GM21423 (cell line): Measurements from ENCODE around the gene C1QTNF4.

Experiments used
- ATAC-seq: cut with Tn5 transposase; IDR thresholded peaks from one replicate; pipeline ENCODE4 v1.9.1; 2021; ENCODE audit warnings: mild to moderate bottlenecking, moderate library complexity; ENCODE audit not compliant: unreplicated experiment

Gene C1QTNF4

DNA sequence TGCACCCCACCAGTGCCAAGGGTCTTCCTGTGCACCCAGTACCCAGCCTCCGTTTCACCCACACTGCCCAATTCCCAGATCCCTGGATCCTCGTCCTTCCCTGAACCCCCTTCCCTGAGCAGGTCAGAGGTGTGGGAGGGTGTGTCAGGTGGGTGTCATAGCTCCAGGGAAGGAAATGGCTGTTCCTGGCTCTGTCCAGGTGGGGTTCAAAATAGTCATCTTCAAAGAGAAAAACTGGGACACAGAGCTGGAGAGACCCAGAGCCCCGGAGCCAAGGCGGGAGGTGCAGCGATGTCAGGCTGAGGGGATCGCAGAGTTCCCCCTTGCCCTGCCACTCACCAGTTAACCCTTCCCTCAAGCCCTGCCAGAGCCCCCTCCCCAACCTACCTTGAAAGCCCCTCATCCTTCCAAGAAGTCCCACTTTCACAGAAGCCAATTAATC is 698 bp downstream of the C1QTNF4 start:
- no peak for ATAC-seq

- no peak for ATAC-seq
Observed at GRCh38 chr11:47592970-47593369, 1.2 kb downstream of the C1QTNF4 start.

- no peak for ATAC-seq
Observed at GRCh38 chr11:47592251-47592650, 2.0 kb downstream of the C1QTNF4 start.

GRCh38 chr11:47591764-47592163 is 2.4 kb downstream of the C1QTNF4 start:
- peak; percentile 43 for ATAC-seq

- ATAC-seq = no peak
Observed at GRCh38 chr11:47589977-47590861, 4.0 kb downstream of the C1QTNF4 start.

DNA sequence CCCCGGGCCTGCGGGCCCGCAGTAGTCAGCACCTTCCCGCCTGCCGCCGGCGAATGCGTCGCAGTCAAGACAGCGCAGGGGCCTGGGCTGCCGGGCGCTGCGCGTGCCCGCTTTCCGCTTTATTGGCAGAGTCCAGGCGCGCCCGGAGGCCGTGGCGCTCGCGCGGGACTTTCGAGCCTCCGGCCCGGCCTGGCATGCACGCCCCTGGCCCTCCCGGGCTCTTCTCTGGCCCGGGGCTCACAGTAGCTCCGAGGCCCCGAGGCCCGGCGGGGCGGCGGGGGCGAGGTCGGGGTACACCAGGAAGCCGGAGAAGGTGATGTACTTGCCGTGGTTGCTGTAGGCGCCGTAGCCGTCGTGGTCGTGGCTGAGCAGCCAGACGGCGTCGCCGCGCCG is 4.6 kb downstream of the C1QTNF4 start:
- no peak for ATAC-seq

DNA sequence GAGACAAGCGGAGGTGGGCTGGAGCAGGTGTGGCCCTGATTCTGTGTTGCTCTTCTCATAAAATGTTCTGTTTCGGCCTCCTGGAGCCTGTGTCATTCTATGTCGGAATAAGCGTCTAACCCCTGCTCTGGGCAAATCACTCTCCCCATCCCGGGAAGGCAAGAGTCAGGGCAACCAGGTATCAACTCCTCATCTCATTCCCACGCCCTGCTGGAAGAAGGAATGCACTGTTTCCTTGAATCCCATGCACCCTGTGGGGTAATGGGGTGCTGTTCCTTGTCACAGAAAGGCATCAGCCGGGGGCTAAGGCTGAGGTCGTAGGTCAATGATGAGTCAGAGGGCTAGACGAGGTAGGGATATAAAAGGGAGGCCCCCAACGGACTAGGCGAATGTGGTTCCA is 5.1 kb downstream of the C1QTNF4 start:
- no peak for ATAC-seq

GRCh38 chr11:47587723-47588326 is 6.4 kb downstream of the C1QTNF4 start:
- no peak for ATAC-seq

DNA sequence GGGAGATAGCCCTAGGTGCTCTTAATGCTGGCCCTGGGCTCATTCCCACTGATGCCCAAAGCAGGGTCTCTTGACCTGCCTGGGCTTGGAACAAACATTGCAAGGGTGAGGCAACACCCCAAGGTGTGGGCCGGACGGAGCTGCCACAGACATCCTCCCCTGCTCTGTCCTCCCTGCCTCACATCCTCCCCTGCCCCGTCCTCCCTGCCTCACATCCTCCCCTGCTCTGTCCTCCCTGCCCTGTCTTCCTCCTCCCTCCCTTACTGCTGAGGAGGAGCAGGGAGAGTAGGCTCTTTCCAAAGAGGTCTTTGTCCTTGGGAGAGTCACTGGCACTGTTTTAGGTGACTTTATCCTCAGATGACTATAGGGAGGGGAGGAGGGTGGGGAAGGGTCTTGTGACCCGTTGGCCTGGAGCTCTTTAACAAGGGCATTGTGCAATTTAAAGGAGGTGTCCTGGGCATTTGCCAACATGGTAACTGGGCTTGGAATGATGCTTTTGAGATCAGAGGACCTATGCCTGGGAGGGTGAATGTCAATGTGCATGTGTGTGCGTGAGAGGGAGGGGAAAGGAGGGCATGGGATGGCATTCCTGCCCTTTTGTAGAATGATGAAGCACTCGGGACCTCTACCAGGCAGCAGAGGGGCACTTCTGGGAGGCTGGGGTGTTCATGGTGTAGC is 7.0 kb downstream of the C1QTNF4 start:
- ATAC-seq = no peak

DNA sequence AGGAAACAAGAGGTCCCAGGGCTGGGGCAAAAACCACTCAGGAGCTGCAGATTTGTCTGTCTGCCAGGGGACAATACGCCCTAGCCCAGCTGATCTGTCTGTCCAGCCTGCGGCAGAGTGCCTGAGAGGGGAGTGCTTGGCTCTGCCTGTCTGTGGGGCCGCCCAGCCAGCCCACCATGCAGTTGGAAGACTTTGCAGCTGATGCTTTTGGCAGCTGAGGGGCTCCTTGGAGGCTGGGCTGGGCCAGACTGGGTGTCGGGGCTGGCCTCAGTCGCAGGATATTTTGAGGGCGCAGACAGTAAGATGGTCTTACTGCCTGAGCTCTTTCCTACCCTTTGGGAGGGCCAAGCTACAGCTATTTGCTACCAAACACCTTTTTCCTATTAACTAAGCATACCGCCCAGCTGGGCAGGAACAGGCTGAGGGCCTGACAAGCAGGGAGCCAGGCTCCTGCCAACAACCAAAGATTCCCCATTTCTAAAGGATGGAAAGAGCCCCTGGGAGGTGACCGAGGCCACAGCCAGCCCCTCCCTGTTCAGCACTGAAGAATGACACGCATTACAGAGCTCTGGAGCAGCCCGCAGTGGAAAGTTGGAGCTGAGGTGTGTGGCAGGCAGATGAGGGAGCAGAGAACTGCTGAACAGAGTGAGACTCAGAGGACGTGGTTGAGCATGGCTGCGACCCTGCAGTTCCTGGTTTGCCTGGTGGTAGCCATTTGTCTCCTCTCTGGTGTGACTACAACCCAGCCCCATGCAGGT is 7.9 kb downstream of the C1QTNF4 start, which contains the start of gene FAM180B:
FAM180B (plus strand) TSS at position 581 of the 758 bp plus-strand sequence; CDS start at position 672, 91 bp downstream.
- no peak for ATAC-seq

- ATAC-seq = no peak
Observed at GRCh38 chr11:47583844-47584243, 10.4 kb downstream of the C1QTNF4 start.

DNA sequence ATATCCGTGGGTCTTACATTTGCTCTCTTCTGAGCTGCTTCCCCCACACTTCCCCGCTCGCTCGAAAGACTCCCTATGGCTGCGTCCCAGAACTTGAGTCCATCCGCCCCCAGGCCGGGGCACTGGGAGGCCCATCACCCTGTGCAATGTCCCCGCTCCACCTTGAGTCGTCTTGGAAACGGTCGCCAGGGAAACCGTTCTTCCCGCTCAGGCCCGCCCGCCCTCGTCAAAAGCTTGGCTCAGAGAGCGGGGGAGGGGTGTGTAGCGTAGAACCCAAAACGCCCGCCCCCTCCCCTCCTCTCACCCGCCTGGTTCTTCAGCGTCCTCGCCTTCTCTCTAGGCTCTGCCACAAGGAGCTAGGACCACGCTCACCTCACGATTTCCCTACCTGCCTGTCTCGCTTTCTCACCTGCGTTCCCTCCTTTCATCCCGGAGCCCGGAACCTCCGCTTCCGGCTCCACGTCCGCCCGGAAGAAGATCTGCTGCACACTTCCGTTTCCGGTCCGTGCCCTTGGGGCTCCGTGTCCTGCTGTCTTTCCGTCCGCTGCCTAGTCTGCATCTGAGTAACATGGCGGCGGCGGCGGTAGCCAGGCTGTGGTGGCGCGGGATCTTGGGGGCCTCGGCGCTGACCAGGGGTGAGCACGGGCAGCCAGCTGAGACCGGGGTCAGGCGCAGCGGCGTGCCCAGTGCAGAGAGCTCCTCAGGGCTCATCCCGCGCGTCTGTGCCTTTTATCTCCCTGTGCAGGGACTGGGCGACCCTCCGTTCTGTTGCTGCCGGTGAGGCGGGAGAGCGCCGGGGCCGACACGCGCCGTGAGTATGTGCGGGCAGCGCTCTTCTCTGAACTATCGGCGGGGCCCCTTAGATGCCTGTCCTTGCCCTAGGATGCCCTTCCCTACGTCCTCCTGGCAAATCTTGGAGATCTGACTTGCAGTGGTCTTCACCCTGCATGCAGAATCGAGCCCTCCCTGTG is 15.4 kb downstream of the C1QTNF4 start, which contains the start of the genes KBTBD4 and NDUFS3:
KBTBD4 (minus strand) TSS at position 447 of the 971 bp plus-strand sequence; CDS start at position 428, 19 bp downstream.
NDUFS3 (plus strand) TSS at position 551 of the 971 bp plus-strand sequence; CDS start at position 569, 18 bp downstream.
- ATAC-seq = peak; percentile 92

DNA sequence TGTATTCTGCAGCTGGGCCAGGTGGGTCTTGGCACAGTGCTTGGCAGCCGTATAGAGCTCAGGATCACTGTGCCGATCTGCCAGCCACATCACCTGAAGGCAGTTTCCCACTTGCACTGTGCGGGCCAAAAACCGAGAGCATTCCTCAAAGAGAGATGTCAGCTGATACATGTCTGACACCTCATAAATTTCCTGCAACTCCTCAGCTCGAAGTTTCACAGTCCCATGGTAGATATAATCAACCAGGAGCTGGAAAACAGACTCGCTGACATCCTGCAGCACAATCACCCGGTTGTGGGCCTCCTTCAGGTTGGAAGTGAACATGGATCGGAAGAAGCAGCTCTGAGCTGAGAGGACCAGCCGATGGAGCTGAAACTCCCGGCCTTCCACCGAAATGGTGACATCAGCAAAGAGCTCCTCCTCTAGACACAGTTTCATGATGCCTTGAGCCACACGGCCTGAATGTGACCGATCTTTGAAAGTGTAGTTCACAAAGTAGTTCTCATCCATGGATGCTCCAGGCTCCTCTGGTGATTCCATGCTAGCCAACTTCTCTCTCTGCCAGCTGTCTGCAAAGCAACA is 16.7 kb downstream of the C1QTNF4 start:
- ATAC-seq = no peak

GRCh38 chr11:47573321-47573720 is 20.9 kb downstream of the C1QTNF4 start:
- no peak for ATAC-seq

- no peak for ATAC-seq
Observed at GRCh38 chr11:47572715-47573255, 21.4 kb downstream of the C1QTNF4 start.

GRCh38 chr11:47571895-47572294 is 22.3 kb downstream of the C1QTNF4 start:
- no peak for ATAC-seq

- no peak for ATAC-seq
Observed at GRCh38 chr11:47571357-47571729, 22.9 kb downstream of the C1QTNF4 start.

GRCh38 chr11:47570651-47571356 is 23.4 kb downstream of the C1QTNF4 start:
- no peak for ATAC-seq
